Mesodermal cell (in vitro differentiated cells): ENCODE data around the gene PRCP.

Experiments used
- H3K27ac ChIP-seq: 2 replicates; pipeline ENCODE4 v1.7.0; 2013; ENCODE audit warnings: mild to moderate bottlenecking, low read depth, low read length, moderate library complexity; ENCODE audit not compliant: severe bottlenecking
- H3K36me3 ChIP-seq: 2 replicates; pipeline ENCODE4 v1.7.1; 2013; ENCODE audit warnings: mild to moderate bottlenecking, low read length, moderate library complexity; ENCODE audit not compliant: control insufficient read depth, insufficient read depth
- H3K4me1 ChIP-seq: one replicate; pipeline ENCODE4 v1.7.1; 2013; ENCODE audit warnings: mild to moderate bottlenecking, low read length; ENCODE audit not compliant: insufficient read depth, control insufficient read depth, poor library complexity, severe bottlenecking
- H3K4me3 ChIP-seq: 2 replicates; pipeline ENCODE4 v1.7.0; 2013; ENCODE audit warnings: low read length, control low read depth, mild to moderate bottlenecking; ENCODE audit not compliant: insufficient read depth, poor library complexity, severe bottlenecking; ENCODE audit errors: extremely low read depth
- H3K9me3 ChIP-seq: 2 replicates; pipeline ENCODE4 v1.7.1; 2013; ENCODE audit warnings: mild to moderate bottlenecking, low read length, moderate library complexity; ENCODE audit not compliant: control insufficient read depth
- WGBS, 2 experiments: methylation state at CpG; one replicate each; pipeline ENCODE4 v1.1.5; 2013; ENCODE audit warnings: missing lambda C conversion rate in 2 of 2; ENCODE audit not compliant: insufficient coverage in 2 of 2; 5-methylcytosine and 5-hydroxymethylcytosine counted together

PRCP gene

GRCh38 chr11:82896183-82896582 lies 4.0 kb downstream of the PRCP start:
- no peak overlapping the region for H3K4me3 ChIP-seq
- no peak overlapping the region for H3K27ac ChIP-seq
- WGBS, 2 experiments: 88 to 100% methylated on average over 3 to 4 of the region's 6 CpGs
- no peaks in the 10 kb centered on the region for H3K9me3 ChIP-seq
- H3K4me1 ChIP-seq: no peaks in the 10 kb centered on the region
- no peaks in the 10 kb centered on the region for H3K36me3 ChIP-seq

GRCh38 chr11:82895437-82896091 lies 4.7 kb downstream of the PRCP start:
- Histone ChIP-seq H3K27ac (no peak overlapping the region), H3K4me1 (no peaks in the 10 kb centered on the region), H3K9me3 (no peaks in the 10 kb centered on the region), H3K4me3 (no peak overlapping the region), H3K36me3 (no peaks in the 10 kb centered on the region)

GRCh38 chr11:82892611-82893169 lies 7.5 kb downstream of the PRCP start:
- Histone ChIP-seq H3K4me1 (no peaks in the 10 kb centered on the region), H3K36me3 (no peaks in the 10 kb centered on the region), H3K27ac (no peak overlapping the region), H3K4me3 (no peak overlapping the region), H3K9me3 (no peaks in the 10 kb centered on the region)
- WGBS, 2 experiments: 100% methylated on average over 1 of the region's 2 CpGs; no CpG with 5 or more reads in 1 of the 2 experiments

GRCh38 chr11:82890936-82891335 lies 9.3 kb downstream of the PRCP start:
- Histone ChIP-seq H3K4me1 (no peaks in the 10 kb centered on the region), H3K4me3 (no peak overlapping the region), H3K36me3 (no peaks in the 10 kb centered on the region), H3K9me3 (no peaks in the 10 kb centered on the region), H3K27ac (no peak overlapping the region)

GRCh38 chr11:82890002-82890341 lies 10.3 kb downstream of the PRCP start:
- no peak overlapping the region for H3K4me3 ChIP-seq
- H3K36me3 ChIP-seq: no peaks in the 10 kb centered on the region
- H3K9me3 ChIP-seq: no peaks in the 10 kb centered on the region
- H3K27ac ChIP-seq: peak overlapping the region; percentile 63
- H3K4me1 ChIP-seq: no peaks in the 10 kb centered on the region
- WGBS, 2 experiments: 92% methylated on average over 1 of the region's 1 CpG; no CpG with 5 or more reads in 1 of the 2 experiments

- no peaks in the 10 kb centered on the region for H3K9me3 ChIP-seq
- WGBS, 2 experiments: 64 to 68% methylated on average over 4 of the region's 6 CpGs
- H3K4me1 ChIP-seq: no peaks in the 10 kb centered on the region
- no peaks in the 10 kb centered on the region for H3K36me3 ChIP-seq
- no peak overlapping the region for H3K4me3 ChIP-seq
- peak overlapping the region; percentile 63 for H3K27ac ChIP-seq
Measured at GRCh38 chr11:82889133-82890001, 10.9 kb downstream of the PRCP start.

GRCh38 chr11:82883853-82884252 lies 16.4 kb downstream of the PRCP start:
- 87 to 90% methylated on average over 3 of the region's 3 CpGs for WGBS, 2 experiments
- peaks cover 6% of the 10 kb centered on the region for H3K9me3 ChIP-seq
- H3K27ac ChIP-seq: no peak overlapping the region
- no peaks in the 10 kb centered on the region for H3K4me1 ChIP-seq
- H3K4me3 ChIP-seq: no peak overlapping the region
- peaks cover 14% of the 10 kb centered on the region for H3K36me3 ChIP-seq

- H3K27ac ChIP-seq: no peak overlapping the region
- peaks cover 3% of the 10 kb centered on the region for H3K36me3 ChIP-seq
- no peaks in the 10 kb centered on the region for H3K9me3 ChIP-seq
- H3K4me3 ChIP-seq: no peak overlapping the region
- peaks cover 6% of the 10 kb centered on the region for H3K4me1 ChIP-seq
- WGBS, 2 experiments: 100% methylated on average over 1 to 3 of the region's 4 CpGs
Measured at GRCh38 chr11:82874646-82875523, 25.3 kb downstream of the PRCP start.

GRCh38 chr11:82873919-82874333 lies 26.3 kb downstream of the PRCP start:
- H3K36me3 ChIP-seq: no peaks in the 10 kb centered on the region
- H3K4me1 ChIP-seq: peaks cover 6% of the 10 kb centered on the region
- no peak overlapping the region for H3K4me3 ChIP-seq
- H3K9me3 ChIP-seq: no peaks in the 10 kb centered on the region
- 89% methylated on average over 1 of the region's 5 CpGs; no CpG with 5 or more reads in 1 of the 2 experiments for whole genome bisulfite sequencing, 2 experiments
- H3K27ac ChIP-seq: no peak overlapping the region

- H3K36me3 ChIP-seq: no peaks in the 10 kb centered on the region
- 81 to 97% methylated on average over 5 to 7 of the region's 7 CpGs for WGBS, 2 experiments
Measured at GRCh38 chr11:82872377-82873150, 27.7 kb downstream of the PRCP start.

More at GRCh38 chr11:82872377-82873150, 27.7 kb downstream of the PRCP start:
- H3K4me3 ChIP-seq: no peak overlapping the region
- H3K4me1 ChIP-seq: peaks cover 6% of the 10 kb centered on the region
- no peaks in the 10 kb centered on the region for H3K9me3 ChIP-seq
- H3K27ac ChIP-seq: no peak overlapping the region
